PC-3 (cell line): ENCODE measurements around the gene KDM4C. TPM values are rescaled to one million over a fixed set of nuclear protein-coding genes. Genes with fewer than 3 reads are reported as not detected.
A peak's percentile ranks its signal among the peaks of the same experiment; 100 is the strongest.

ENCODE experiments used
- ATAC-seq: fragments of 200-7000 bp; cut with Tn5 transposase; 2 replicates; pipeline ENCODE4 v1.9.1; 2020; ENCODE audit warnings: mild to moderate bottlenecking, moderate library complexity
- BruUV-seq: library from RNA; stranded (reverse); fragments of 400-500 nt; replicated peaks from 2 replicates; lab custom pipeline; 2021; lab: Mats Ljungman, UMichigan
- CTCF ChIA-PET: fragments of 300-600 bp; sonication (Branson Sonifier 250); formaldehyde crosslinking; loops from one replicate; lab custom pipeline; 2022; ENCODE audit warnings: antibody characterized with exemption; lab: Charles Lee
- POLR2A ChIA-PET: fragments of 300-600 bp; sonication (Branson Sonifier 250); formaldehyde crosslinking; loops from one replicate; lab custom pipeline; 2022; ENCODE audit warnings: antibody characterized with exemption; ENCODE audit not compliant: unreplicated experiment; lab: Charles Lee
- DNase-seq: peaks from one replicate; pipeline ENCODE4 v3.0.0-alpha.2; 2015
- H2AFZ ChIP-seq: fragments of 300-600 bp; sonication (generic); 2 replicates; pipeline ENCODE4 v1.6.0; 2016; ENCODE audit warnings: antibody characterized with exemption, low read length
- H3F3A ChIP-seq: fragments of 300-600 bp; sonication (generic); one replicate; pipeline ENCODE4 v1.6.0; 2017; ENCODE audit warnings: antibody characterized with exemption, low read length, control low read depth, mild to moderate bottlenecking; ENCODE audit not compliant: unreplicated experiment
- H3K27ac ChIP-seq: fragments of 300-600 bp; sonication (generic); 2 replicates; pipeline ENCODE4 v1.5.1; 2016; ENCODE audit warnings: mild to moderate bottlenecking, low read length
- H3K27me3 ChIP-seq: fragments of 300-600 bp; sonication (generic); 2 replicates; pipeline ENCODE4 v1.6.1; 2016; ENCODE audit warnings: low read length, mixed read lengths
- H3K36me3 ChIP-seq: fragments of 300-600 bp; sonication (generic); 2 replicates; pipeline ENCODE4 v1.6.1; 2016; ENCODE audit warnings: low read depth, mixed run types, low read length, mixed read lengths
- H3K4me1 ChIP-seq: fragments of 300-600 bp; sonication (generic); 2 replicates; pipeline ENCODE4 v1.5.1; 2016; ENCODE audit warnings: low read length; ENCODE audit not compliant: insufficient read depth
- H3K4me2 ChIP-seq: fragments of 300-600 bp; sonication (generic); 2 replicates; pipeline ENCODE4 v1.6.0; 2016; ENCODE audit warnings: low read length
- H3K4me3 ChIP-seq: fragments of 300-600 bp; sonication (generic); 2 replicates; pipeline ENCODE4 v1.5.1; 2016; ENCODE audit warnings: mild to moderate bottlenecking, low read length, mixed read lengths
- H3K79me2 ChIP-seq: fragments of 300-600 bp; sonication (generic); 2 replicates; pipeline ENCODE4 v1.6.1; 2017; ENCODE audit warnings: low read length, mixed read lengths
- H3K9ac ChIP-seq: fragments of 300-600 bp; sonication (generic); 2 replicates; pipeline ENCODE4 v1.6.0; 2016; ENCODE audit warnings: mild to moderate bottlenecking, low read length
- H3K9me2 ChIP-seq: fragments of 300-600 bp; sonication (generic); replicated peaks from 2 replicates; pipeline ENCODE4 v1.6.1; 2016; ENCODE audit warnings: mixed run types, low read length, mixed read lengths
- H3K9me3 ChIP-seq: fragments of 300-600 bp; sonication (generic); 2 replicates; pipeline ENCODE4 v1.6.1; 2016; ENCODE audit warnings: low read length, mixed read lengths
- H4K20me1 ChIP-seq: fragments of 300-600 bp; sonication (generic); 2 replicates; pipeline ENCODE4 v1.6.1; 2016; ENCODE audit warnings: low read length, mixed read lengths
- EZH2 ChIP-seq: fragments of 300-600 bp; sonication (generic); IDR thresholded peaks from one replicate; pipeline ENCODE4 v1.6.1; 2017; ENCODE audit warnings: antibody characterized with exemption, mild to moderate bottlenecking, low read length; ENCODE audit not compliant: unreplicated experiment
- EZH2phosphoT487 ChIP-seq: fragments of 300-600 bp; sonication (generic); IDR thresholded peaks from 2 replicates; pipeline ENCODE4 v1.6.1; 2018; ENCODE audit warnings: mild to moderate bottlenecking, antibody characterized with exemption, low read length, borderline replicate concordance
- intact Hi-C: fragments of 100-400 bp; cut with micrococcal nuclease; formaldehyde crosslinking; loops from 2 replicates; pipeline ENCODE4 v1.9.0; 2023
- total RNA-seq: library from RNA; depleted of rRNA; stranded (reverse); fragments of >200 nt; gene quantifications from 2 replicates; pipeline ENCODE4 v1.2.3, GENCODE V29; 2014
- TF ChIP-seq, protein P1 (sequence below): fragments of 300-600 bp; sonication (generic); conservative IDR thresholded peaks from 2 replicates; pipeline ENCODE4 v1.5.1; 2017; ENCODE audit warnings: antibody characterized with exemption, low read depth, mild to moderate bottlenecking, low read length

The KDM4C gene
- total RNA-seq, 1 experiment from 2014 or later = 27.0 TPM

DNA sequence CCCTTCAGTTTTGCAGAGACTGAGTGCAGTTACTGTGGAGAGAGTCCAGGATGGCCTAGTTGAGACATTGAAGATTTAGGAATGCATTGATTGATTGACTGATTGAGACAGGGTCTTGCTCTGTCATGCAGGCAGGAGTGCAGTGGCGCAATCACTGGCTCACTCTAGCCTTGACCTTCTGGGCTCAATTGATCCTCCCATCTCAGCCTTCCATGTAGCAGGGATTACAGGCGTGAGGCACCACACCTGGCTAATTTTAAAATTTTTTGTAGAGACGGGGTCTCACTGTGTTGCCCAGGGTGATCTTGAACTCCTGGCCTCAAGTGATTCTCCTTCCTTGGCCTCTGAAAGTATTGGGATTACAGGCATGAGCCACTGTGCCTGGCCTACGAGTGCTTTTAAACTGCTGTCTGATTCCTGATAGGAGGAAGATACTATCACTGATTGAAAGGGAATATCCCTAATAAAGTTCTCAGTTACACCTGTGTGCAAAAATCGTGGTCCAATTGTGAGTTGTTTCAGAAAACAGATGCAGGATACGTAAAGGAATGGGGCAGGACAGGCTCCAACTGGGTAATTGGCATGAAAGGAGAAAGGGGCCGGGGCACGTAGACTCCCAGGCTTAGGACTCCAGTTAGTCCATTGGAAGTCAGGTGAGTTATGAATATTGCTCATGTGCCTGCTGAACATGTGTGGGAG lies 87.5 kb downstream of the KDM4C start:
- Histone ChIP-seq H3K9ac (no peak overlapping the region), H3K36me3 (no peaks in the 10 kb centered on the region), H3K9me3 (no peaks in the 10 kb centered on the region), H3K27me3 (no peaks in the 10 kb centered on the region), H3K27ac (no peak overlapping the region), H3K79me2 (no peaks in the 10 kb centered on the region), H2AFZ (no peak overlapping the region), H3K4me1 (peaks cover 18% of the 10 kb centered on the region), H3F3A (no peaks in the 10 kb centered on the region), H3K4me2 (no peak overlapping the region), H3K4me3 (no peak overlapping the region), H4K20me1 (no peaks in the 10 kb centered on the region), H3K9me2 (no peaks in the 10 kb centered on the region)
- POLR2A ChIA-PET = no interaction called here
- BruUV-seq = no TSS peak
- no peak for ATAC-seq
- intact Hi-C loops = no loop called here
- TF ChIP-seq EZH2 = no peak
- TF ChIP-seq, protein P1, sequence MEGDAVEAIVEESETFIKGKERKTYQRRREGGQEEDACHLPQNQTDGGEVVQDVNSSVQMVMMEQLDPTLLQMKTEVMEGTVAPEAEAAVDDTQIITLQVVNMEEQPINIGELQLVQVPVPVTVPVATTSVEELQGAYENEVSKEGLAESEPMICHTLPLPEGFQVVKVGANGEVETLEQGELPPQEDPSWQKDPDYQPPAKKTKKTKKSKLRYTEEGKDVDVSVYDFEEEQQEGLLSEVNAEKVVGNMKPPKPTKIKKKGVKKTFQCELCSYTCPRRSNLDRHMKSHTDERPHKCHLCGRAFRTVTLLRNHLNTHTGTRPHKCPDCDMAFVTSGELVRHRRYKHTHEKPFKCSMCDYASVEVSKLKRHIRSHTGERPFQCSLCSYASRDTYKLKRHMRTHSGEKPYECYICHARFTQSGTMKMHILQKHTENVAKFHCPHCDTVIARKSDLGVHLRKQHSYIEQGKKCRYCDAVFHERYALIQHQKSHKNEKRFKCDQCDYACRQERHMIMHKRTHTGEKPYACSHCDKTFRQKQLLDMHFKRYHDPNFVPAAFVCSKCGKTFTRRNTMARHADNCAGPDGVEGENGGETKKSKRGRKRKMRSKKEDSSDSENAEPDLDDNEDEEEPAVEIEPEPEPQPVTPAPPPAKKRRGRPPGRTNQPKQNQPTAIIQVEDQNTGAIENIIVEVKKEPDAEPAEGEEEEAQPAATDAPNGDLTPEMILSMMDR = no peak
- TF ChIP-seq EZH2phosphoT487 = no peak
- no peak for DNase-seq
- CTCF ChIA-PET = no interaction called here

DNA sequence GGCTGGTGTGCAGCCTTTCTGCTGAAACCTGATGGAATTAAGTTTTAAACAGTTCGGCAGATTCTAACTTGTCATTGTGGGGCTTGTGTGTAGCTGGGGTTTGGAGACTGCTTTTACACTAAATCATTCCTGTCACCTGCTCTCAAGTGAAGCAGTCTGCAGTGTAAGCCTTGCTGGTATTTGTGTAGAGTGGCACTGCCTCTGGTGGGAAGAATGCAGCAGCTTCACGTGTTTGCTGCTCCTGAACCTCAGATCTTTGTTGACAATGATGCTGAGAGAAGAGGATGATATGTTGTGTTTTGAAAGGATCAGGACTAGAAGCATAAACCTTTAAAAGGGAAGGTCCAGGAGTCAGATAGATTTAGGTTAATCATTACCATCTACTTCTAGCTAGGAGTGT lies 88.1 kb downstream of the KDM4C start:
- Histone ChIP-seq H3K9ac (no peak overlapping the region), H3K27me3 (no peaks in the 10 kb centered on the region), H2AFZ (no peak overlapping the region), H3K36me3 (no peaks in the 10 kb centered on the region), H3K9me3 (no peaks in the 10 kb centered on the region), H4K20me1 (no peaks in the 10 kb centered on the region), H3K4me2 (no peak overlapping the region), H3K9me2 (no peaks in the 10 kb centered on the region), H3K4me1 (peaks cover 18% of the 10 kb centered on the region), H3K79me2 (no peaks in the 10 kb centered on the region), H3K4me3 (no peak overlapping the region), H3F3A (no peaks in the 10 kb centered on the region), H3K27ac (no peak overlapping the region)
- TF ChIP-seq, protein P1 = 0 out of 2 replicates have a peak, but pooled peaks have one; percentile 27
- TF ChIP-seq EZH2 = no peak
- ChIA-PET POLR2A (no interaction called here), CTCF (no interaction called here)
- DNase-seq = no peak
- no TSS peak for BruUV-seq
- ATAC-seq = no peak
- intact Hi-C loops = no loop called here

DNA sequence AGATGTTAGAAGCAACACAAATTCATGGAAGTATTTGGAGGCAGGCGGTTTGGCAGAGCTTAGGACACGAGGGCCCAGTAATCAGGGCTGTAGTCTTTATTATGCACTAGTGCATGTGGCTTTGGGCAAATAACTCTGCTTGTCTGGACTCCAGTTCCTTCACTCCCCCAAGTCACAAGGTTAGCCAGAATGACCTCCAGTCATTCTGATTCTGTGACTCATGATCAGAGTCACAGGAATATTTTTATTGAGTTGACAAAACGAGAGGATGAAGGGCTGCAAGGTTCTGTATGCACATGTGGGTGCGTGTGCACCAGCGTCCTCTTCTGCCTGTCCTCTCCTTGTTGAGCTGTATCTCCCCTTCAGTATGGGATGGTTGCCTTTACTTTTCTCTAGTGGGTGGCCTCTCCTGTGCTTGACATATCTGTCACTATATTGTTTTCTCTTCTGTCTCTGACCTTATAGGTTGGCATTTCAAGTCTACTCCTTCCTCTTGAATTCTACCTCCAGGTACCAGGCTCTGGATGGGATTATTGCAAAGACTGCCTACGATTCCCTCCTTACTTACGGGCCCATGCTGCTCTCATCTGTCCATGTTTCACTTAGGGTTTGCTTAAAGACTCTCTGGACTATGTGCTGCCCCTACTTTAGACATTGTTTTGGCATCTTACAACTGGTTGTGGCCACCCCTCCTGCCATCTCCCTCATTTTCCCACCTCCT lies 94.6 kb downstream of the KDM4C start:
- Histone ChIP-seq H3K4me1 (peaks cover 20% of the 10 kb centered on the region), H3K36me3 (no peaks in the 10 kb centered on the region), H3K4me2 (0 out of 2 replicates have a peak overlapping the region, but pooled peaks have one; percentile 24), H3K9ac (no peak overlapping the region), H3K27ac (peak overlapping the region; percentile 20; the same call in 1 of the 2 replicates), H3K27me3 (no peaks in the 10 kb centered on the region), H3K4me3 (no peak overlapping the region), H2AFZ (no peak overlapping the region), H3K79me2 (no peaks in the 10 kb centered on the region), H4K20me1 (no peaks in the 10 kb centered on the region), H3F3A (no peaks in the 10 kb centered on the region), H3K9me3 (no peaks in the 10 kb centered on the region), H3K9me2 (no peaks in the 10 kb centered on the region)
- ChIA-PET POLR2A (no interaction called here), CTCF (interaction anchor here (1.0 kb wide), 1 partner anchor 200 kb away, joined by 3 read pairs; no protein-coding TSS in a partner anchor)
- DNase-seq = peak; percentile 84
- peak; percentile 78 for ATAC-seq
- intact Hi-C loops = loop anchor here (1.0 kb wide), 1 partner anchor 25 kb away; no protein-coding TSS in a partner anchor
- TF ChIP-seq EZH2phosphoT487 = no peak
- TF ChIP-seq, protein P1 = no peak
- TF ChIP-seq EZH2 = no peak
- no TSS peak for BruUV-seq
